Ecto neural progenitor cell (in vitro differentiated cells): ENCODE data around the gene DDR2.

ENCODE experiments used
- DNase-seq: peaks from one replicate; pipeline ENCODE4 v3.0.0-alpha.2; 2018; ENCODE audit warnings: low spot score

DDR2 gene

DNA sequence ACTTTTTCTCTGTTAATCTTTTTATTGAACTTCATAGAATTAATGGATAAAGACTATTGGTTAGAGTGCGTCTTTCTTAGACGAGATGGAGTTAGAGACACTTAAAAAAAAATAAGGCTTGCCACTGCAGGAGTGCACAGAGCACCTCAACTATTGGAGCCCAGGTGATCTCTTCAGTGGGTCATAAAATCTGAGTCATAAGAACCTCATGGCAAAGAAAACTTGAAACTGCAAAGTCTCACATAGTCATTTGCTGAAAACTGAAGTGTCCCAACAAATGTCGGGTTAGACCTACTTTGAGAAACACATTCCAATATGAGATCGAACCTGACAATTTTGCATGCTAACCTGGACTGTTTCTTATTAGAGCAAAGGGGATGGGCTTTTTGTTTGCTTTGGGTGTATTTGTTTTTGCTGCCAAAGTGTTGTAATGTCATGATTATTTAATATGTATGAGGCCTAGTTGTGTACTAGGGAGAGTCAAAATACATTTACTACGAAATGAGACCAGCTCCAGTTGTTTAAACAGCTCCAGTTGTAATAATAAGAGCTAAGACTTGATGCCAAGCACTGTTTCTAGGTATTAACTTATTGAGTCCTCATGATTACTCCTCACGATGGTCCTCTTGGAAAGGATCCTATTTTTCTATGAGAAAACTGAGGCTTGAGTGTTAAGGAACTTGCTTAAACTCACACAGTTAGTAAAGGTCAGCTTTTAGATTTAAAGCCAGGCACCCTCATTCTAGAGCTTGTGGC lies 65.1 kb downstream of the DDR2 start:
- DNase-seq, result no peak

DNA sequence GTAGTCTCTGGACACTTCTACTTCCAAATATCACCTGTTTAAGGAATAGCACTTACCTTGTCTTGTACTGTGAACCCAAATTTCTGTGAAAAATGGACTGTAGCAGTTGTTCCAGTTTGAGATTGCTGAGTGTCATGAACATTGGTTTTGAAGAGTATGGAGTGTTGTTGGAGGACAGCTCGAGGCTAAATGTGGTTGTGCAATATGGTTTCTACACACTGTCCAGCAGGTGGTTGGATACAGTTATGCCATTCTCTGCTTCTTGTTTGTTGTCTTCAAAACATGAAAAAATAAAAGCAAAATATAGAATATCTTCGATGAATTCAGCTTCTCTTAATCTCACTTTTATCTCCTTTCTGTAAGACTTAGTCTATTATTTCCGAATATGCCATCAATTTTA lies 67.1 kb downstream of the DDR2 start:
- no peak for DNase-seq

GRCh38 chr1:162700131-162700530 lies 67.9 kb downstream of the DDR2 start:
- DNase-seq, result no peak

DNA sequence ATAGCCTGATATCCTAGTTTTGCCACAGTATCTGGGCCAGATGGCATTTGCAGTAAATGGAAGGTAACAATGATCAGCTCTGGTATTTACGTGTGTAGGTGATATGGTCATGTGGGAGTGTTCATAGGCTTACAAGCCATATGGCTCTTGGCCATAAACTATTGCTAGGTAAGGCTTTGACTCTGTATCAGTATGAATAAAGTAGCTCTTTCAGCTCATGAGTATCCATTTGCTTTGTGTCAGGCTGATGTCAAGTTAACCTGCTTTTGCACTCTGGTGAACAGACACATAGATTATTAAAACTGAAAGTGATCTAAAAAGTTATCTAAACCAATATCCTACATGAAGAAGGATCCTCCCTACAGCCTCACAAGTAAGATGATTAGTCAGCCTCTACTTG lies 69.0 kb downstream of the DDR2 start:
- no peak for DNase-seq

DNA sequence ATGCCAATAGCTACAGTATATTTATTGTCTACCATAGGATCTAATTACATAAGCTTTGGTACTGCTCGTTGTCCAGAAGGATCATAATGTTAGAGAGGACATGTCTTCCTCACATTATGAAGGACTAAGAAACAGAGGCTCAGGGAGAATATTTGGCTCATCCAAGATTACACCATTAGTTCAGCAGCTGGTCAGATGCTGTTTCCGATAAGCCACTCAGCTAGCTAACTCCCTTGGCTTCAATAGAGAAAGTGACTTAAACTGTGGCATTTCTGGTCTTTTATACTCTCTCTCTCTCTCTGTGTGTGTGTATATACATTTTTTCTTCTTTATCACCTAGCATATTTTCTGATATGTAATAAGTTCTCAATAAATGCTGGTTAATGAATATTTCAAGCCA lies 70.4 kb downstream of the DDR2 start:
- no peak for DNase-seq

- no peak for DNase-seq
These were observed 71.4 kb downstream of the DDR2 start for GRCh38 chr1:162703708-162704107.

DNA sequence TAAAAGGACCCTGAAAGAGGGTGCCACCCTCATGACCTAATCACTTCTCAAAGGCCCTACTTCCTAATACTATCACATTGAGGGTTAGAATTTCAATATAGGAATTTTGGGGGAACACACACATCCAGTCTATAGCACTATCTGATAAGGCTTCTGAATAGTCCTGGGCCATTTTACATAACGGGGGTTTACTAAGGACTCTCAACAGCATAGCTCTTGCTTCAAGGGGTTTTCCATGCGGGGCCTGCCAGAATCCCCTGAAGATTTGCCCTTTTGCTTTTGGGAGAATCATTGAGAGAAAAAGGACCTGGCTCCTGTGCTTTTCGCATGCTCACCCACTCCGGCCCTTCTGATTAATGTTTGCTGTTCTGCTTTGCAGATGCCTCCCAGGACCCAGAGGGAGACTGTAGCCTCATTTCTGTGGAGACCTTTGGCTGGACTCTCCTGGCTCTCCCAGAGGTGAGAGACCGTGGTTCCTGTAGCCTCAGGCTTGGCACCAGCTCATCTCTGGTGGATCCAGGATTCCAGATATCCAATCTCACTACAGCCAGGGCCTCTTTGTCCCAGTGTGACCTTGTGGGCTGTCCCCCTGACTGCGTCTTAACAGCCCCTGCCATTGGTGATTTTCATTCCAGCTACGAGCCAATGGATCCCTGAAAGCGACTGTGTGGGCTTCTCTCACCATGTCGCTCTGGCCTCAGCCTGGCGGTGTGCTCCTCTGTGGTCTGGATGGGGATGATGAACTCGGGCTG lies 72.6 kb downstream of the DDR2 start:
- no peak for DNase-seq

DNA sequence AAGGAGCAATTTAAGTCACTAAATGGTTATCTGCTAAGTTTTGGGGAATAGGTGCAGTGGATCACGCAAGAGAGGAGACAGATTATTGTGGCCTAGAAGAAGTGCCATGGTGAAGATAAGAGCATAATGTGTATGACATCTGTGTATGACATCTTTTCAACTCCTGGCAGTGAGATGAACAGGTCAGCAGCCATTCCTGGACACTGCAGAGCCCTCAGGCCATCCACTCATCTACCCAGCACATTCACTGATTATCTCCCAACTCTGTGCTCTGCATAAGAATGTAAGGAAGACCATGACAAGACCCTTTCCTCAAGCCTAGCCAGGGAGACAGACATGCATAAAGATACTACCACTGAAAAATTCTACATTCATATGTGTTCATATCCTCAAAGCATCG lies 73.7 kb downstream of the DDR2 start:
- DNase-seq, result no peak

GRCh38 chr1:162706606-162707005 lies 74.3 kb downstream of the DDR2 start:
- no peak for DNase-seq

DNA sequence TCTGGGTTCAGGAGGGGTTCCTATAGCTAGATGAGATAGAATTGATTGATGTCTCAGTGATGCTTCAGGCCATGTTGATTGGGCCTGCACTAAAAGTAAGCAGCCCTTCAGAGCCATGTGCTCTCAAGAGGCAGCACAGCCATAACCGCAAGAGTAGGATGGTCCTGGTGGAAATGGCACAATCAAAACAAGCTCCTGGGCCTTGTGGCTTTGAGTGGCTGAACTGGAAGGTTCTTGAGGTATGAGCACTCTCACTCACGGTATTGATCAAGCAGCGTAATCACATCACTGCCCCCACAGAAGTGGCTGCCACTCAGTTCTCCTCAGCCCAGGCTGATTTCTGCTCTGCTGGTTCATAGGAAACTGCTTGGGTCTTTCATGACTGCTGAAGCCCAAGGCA lies 76.0 kb downstream of the DDR2 start:
- DNase-seq, result no peak

GRCh38 chr1:162709132-162709860 lies 77.0 kb downstream of the DDR2 start:
- DNase-seq, result no peak

DNA sequence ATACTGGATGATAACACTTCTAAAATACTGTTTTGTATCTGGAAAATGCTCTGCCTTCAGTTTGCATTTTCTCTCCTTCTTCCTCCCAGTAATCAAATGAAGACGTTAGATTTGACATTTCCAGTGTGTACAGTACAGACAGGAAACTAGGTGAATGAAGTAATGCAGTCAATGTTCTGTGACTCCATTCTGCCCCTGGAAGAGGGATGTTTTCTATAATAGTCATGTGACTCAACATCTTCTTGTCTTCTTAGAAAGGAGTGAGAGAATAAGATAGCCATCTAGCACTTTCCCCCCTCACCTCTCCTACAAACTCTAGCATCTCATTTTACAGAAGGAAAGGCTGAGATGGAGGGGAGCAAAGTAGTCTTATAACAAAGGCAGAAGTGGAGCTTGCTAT lies 77.6 kb downstream of the DDR2 start:
- no peak for DNase-seq

DNA sequence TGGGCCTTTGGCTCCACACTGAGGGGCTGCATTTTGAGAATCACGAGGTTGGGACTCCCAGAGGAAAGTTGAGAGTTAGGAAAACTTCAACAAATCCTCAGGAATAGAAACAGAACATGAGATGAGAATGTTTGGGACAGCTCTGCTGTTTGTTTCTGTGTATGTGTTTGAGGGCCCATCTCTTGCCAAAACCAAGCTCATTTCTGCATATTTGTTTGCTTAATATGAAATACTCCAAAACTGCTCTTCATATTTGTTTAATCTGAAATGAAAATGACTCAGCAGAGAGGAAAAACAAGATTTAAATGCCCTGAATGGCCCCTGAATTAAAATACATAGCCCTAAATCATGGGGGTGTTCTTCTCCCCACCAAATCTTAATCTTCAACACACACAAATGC lies 78.1 kb downstream of the DDR2 start:
- no peak for DNase-seq

- no peak for DNase-seq
These were observed 78.7 kb downstream of the DDR2 start for GRCh38 chr1:162710780-162711465.

DNA sequence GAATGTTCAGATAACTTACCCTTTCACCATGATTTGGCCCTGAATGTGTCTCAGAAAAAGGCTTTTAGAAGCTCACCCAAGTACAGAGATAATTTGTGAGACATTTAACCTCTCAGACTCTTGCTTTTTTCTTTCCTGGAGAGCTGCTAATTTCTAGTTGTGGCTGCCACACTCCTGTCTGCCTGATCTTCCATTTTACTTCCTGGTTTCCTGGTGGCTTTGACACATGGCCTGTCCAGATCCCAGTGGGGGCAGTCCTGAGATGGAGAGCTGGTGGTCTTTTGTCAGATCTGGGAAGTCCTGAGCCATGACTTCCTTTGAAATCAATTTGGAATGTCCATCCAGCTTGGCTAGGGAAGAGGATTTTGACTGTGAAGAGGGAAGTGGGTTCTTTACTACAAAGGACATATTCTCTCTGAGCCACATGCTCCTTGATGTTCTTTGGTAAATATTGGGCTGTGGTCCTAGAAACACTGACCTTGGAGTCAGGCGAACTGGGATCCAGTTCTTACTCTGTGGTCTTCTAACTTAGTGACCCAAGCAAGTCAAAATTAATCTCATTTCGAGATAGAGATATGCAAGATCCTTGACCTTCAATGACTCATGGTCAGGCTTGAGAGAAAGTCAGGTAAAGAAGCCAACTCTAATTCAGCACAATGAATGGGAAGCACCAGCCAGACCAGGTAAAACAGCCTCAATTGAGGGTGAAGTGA lies 80.2 kb downstream of the DDR2 start:
- no peak for DNase-seq

DNA sequence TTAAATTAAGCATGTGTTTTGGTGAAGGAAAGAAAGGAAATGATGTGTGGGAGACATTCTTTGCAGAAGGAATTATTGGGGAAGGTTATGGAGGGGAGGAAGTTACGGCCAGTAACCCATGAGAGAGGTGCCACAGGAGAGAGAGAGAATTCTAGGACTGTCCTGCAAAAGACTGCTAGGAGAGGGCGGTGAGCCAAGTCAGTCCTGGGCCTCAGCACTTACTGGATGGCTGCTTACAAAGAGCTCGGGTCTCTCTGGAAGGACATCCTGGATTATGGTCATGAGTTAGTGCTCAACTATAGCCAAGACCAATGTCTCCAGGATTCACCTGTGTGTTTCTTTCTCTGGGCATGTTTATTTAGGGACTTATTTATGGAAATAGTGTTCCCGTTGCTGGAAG lies 83.9 kb downstream of the DDR2 start:
- no peak for DNase-seq

DNA sequence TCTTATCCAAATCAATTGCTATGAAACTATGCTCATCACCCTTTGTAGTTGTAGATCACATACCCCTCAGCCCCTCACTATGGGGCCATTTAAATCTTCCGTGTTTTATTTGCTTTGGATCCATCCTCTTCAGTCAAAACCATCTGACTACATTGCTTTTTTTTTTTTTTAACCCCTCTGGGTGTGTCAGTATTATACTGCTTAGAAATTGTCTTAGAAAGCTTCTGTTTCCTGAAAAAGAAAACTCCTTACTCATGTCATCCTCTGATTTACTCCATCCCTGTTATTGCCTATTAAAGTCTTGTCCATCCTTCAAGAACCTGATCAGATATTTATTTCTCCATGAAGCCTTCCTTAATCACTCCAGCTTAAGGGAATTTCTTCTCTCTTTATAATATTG lies 84.3 kb downstream of the DDR2 start:
- DNase-seq, result no peak

DNA sequence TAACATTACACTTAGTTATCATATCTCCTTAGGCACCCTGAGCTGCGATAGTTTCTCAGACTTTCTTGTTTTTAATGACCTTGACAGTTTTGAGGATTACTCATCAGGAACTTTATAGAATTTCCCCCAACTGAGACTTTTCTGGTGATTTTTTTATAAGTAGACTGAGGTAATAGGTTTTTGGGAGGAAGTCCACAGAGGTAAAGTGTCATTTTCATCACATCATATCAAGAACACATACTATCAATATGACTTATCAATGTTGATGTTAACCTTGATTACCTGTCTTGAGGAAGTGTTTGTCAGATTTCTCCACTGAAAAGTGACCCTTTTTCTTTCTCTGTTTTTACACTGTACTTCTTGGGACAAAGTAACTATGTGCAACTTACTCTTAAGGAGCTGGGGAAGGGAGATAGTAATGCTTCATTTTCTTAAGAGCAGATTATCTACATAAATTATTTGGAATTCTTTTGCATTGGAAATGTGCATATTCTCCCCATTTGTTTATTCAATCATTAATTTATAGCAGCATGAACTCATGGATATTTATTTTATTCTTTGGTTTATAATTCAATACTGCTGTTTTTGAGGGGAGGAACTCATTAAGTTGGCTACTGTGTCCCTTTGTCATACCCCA lies 85.4 kb downstream of the DDR2 start:
- no peak for DNase-seq

DNA sequence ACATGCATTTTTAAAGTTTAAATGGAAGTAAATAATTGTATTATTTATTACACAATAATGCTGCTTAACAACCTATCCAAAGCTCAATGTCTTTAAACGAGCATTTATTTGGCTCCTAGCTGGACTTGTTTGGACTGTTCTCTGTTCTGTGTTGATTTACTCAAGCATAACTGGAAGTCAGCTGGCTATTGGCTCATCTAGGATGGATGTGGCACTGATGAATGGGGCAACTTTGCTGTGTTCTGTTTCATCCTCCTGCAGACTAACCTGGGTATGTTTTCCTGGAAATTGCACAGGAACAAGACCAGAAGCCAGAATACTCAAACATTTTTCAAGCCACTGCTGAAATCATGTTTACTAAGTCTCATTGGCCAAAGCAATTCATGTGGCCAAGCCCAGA lies 87.4 kb downstream of the DDR2 start:
- DNase-seq, result no peak

DNA sequence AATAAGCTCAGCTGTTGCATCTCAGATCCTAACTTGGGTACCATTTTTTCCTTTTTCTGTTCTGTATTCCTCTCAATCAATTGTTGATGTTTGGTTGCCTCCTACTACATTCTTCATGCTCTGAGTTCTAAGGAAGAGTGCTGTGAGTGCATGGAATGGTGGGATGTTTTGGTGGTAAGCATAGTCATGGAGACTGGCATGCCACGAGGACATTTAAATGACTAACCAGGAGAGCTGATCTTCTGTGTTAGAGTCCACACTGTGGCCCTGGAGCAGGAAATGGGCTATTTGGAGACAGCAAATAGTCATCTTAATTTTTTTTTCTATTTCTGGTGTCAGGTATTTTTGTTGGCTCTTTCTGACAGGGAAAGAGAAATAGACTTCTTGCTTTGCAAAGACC lies 88.7 kb downstream of the DDR2 start:
- DNase-seq, result no peak

DNA sequence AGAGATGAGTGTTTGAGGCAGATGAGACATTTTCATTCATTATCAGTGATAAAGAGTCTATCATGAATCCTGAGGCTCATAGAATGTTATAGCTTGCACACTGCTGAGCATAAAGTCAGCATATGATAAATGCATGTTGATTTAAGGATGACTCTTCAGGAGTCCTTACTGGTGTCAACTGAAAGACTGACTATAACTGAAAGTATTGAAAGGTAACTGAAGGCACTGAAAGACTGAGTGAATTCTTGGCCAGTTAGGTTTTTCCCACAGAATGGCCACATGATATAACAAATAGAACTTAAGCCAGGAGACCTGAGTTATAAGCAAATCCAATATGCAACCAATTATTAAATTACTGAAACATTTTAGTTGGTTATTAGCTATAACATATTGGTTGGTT lies 89.2 kb downstream of the DDR2 start:
- no peak for DNase-seq
